ENCODE results near the gene SLC9A3.

SLC9A3 gene

DNA sequence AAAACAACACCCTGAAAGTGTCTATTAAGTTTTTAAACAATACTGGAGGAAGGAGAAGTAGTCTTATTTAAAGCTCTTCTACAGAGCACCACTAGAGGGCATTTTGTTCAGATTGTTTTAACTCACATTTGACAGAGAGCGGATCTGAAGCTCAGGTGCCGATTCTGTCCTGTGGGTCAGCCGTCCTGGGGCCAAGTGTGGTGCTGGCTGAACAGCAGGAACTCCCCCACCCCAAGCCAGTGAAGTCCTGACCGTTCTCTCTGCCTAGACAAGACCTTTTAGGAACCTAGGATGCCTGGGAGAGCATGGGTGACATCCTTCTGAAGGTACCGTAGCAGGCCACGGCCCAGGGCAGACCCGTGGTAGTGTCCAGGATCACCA lies 77.4 kb downstream of the SLC9A3 start:
- TF ChIP-seq, protein P1, sequence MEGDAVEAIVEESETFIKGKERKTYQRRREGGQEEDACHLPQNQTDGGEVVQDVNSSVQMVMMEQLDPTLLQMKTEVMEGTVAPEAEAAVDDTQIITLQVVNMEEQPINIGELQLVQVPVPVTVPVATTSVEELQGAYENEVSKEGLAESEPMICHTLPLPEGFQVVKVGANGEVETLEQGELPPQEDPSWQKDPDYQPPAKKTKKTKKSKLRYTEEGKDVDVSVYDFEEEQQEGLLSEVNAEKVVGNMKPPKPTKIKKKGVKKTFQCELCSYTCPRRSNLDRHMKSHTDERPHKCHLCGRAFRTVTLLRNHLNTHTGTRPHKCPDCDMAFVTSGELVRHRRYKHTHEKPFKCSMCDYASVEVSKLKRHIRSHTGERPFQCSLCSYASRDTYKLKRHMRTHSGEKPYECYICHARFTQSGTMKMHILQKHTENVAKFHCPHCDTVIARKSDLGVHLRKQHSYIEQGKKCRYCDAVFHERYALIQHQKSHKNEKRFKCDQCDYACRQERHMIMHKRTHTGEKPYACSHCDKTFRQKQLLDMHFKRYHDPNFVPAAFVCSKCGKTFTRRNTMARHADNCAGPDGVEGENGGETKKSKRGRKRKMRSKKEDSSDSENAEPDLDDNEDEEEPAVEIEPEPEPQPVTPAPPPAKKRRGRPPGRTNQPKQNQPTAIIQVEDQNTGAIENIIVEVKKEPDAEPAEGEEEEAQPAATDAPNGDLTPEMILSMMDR (IDR thresholded peaks at IDR 0.05; ENCODE audit: insufficient read depth, low read length, poor library complexity, severe bottlenecking), result peak; percentile 62
- H3K36me3 ChIP-seq (ENCODE audit: control insufficient read depth, insufficient read depth, low read length), result peaks cover 22% of the 10 kb centered on the region
- DNase-seq (ENCODE audit: extremely low read depth, insufficient read length), result no peak

GRCh38 chr5:446066-446882 lies 78.0 kb downstream of the SLC9A3 start:
- Histone ChIP-seq H3K36me3 (ENCODE audit: control insufficient read depth, insufficient read depth, low read length) (peaks cover 22% of the 10 kb centered on the region), H3K27me3 (replicated peaks; ENCODE audit: control insufficient read depth, insufficient read depth, low read length) (no peaks in the 10 kb centered on the region), H3K4me3 (replicated peaks; ENCODE audit: low read depth, low read length) (no peak overlapping the region)
- TF ChIP-seq, protein P1 (IDR thresholded peaks at IDR 0.05; ENCODE audit: insufficient read depth, low read length, poor library complexity, severe bottlenecking), result no peak
- no peak for DNase-seq (ENCODE audit: extremely low read depth, insufficient read length)

More for the DNA sequence above, 77.4 kb downstream of the SLC9A3 start:
- Histone ChIP-seq H3K27me3 (replicated peaks; ENCODE audit: control insufficient read depth, insufficient read depth, low read length) (no peaks in the 10 kb centered on the region), H3K4me3 (replicated peaks; ENCODE audit: low read depth, low read length) (no peak overlapping the region)

- no peaks in the 10 kb centered on the region for H3K27me3 ChIP-seq (replicated peaks; ENCODE audit: control insufficient read depth, insufficient read depth, low read length)
- H3K4me3 ChIP-seq (replicated peaks; ENCODE audit: low read depth, low read length), result no peak overlapping the region
- H3K36me3 ChIP-seq (ENCODE audit: control insufficient read depth, insufficient read depth, low read length), result peaks cover 22% of the 10 kb centered on the region
- TF ChIP-seq, protein P1 (IDR thresholded peaks at IDR 0.05; ENCODE audit: insufficient read depth, low read length, poor library complexity, severe bottlenecking), result no peak
- DNase-seq (ENCODE audit: extremely low read depth, insufficient read length), result no peak
Measured at GRCh38 chr5:445591-445990, 78.7 kb downstream of the SLC9A3 start.

GRCh38 chr5:444226-444625 lies 80.0 kb downstream of the SLC9A3 start:
- TF ChIP-seq, protein P1 (IDR thresholded peaks at IDR 0.05; ENCODE audit: insufficient read depth, low read length, poor library complexity, severe bottlenecking), result no peak
- Histone ChIP-seq H3K27me3 (replicated peaks; ENCODE audit: control insufficient read depth, insufficient read depth, low read length) (no peaks in the 10 kb centered on the region), H3K36me3 (ENCODE audit: control insufficient read depth, insufficient read depth, low read length) (peaks cover 22% of the 10 kb centered on the region), H3K4me3 (replicated peaks; ENCODE audit: low read depth, low read length) (peak overlapping the region; percentile 99)
- DNase-seq (ENCODE audit: extremely low read depth, insufficient read length), result no peak

DNA sequence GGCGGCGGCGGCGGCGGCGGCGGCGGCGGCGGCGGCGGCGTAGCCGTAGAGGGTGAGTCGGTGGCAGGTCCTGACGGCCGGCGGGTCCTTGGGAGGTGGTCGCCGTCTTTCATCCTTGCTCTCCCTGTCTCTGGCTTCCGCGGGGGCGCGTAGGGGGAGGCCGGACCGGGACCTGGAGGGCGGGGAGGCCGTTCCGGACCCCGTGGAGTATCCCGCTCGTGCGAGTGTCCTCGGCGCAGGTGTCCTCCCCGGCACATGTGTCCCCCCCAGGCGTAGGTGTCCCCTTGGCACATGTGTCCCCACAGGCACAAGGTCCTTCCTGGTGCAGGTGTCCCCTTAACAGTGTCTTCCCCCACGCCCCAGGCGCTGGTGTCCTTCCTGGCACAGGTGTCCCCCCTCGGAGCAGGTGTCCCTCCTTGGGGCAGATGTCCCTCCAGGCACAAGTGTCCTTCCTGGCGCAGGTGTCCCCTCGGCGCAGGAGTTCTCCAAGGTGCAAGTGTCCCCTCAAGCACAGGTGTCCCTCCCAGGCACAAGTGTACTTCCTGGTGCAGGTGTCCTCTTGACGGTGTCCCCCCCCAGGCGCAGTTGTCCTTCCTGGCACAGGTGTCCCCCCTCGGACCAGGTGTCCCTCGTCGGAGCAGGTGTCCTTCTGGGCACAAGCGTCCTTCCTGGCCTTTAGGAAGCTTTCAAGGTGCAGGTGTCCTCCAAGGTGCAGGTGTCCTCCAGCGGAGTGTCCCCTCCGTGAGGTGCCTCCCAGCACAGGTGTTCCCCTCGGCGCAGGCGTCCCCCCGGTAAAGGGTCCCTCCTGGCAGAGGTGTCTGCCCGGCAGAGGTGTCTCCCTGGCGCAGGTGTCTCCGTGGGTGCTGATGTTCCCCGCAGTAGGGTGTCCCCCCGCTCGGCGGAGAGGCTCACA lies 80.8 kb downstream of the SLC9A3 start:
- no peak for DNase-seq (ENCODE audit: extremely low read depth, insufficient read length)

More for the DNA sequence above, 80.8 kb downstream of the SLC9A3 start:
- Histone ChIP-seq H3K4me3 (replicated peaks; ENCODE audit: low read depth, low read length) (peak overlapping the region; percentile 99), H3K27me3 (replicated peaks; ENCODE audit: control insufficient read depth, insufficient read depth, low read length) (no peaks in the 10 kb centered on the region), H3K36me3 (ENCODE audit: control insufficient read depth, insufficient read depth, low read length) (peaks cover 19% of the 10 kb centered on the region)
- TF ChIP-seq, protein P1 (IDR thresholded peaks at IDR 0.05; ENCODE audit: insufficient read depth, low read length, poor library complexity, severe bottlenecking), result no peak

All from GM06990 (cell line).